Measurements from ENCODE around the gene SLIT3. TPM values are rescaled to one million over a fixed set of nuclear protein-coding genes. Genes with fewer than 3 reads are reported as not detected.

The SLIT3 gene
- total RNA-seq, 4 donors from 2014 or later, result 28.4 to 77.2 (median 63.8) TPM

GRCh38 chr5:169152453-169152852, 148.5 kb downstream of the SLIT3 start:
- Histone ChIP-seq H3K4me1 (peaks cover 14 to 16% of the 10 kb centered on the region in 2 donors), H3K27ac (peak overlapping the region in 1 of 3 donors; percentile 21), H3K36me3 (no peaks in the 10 kb centered on the region), H3K27me3 (no peaks in the 10 kb centered on the region), H3K4me3 (replicated peaks in 1 of 3) (no peak overlapping the region), H3K9me3 (no peaks in the 10 kb centered on the region)
- DNase-seq, result no peak
- 80 to 84% methylated on average over 8 of the region's 8 CpGs for WGBS, 2 donors
- no peak for TF ChIP-seq POLR2A (IDR thresholded peaks at IDR 0.05)
- no peak for TF ChIP-seq CTCF (IDR thresholded peaks at IDR 0.05)
- intact Hi-C loops (cut with DNase I), result no loop called here

- 54 to 65% methylated on average over 6 of the region's 6 CpGs for WGBS, 2 donors
- Histone ChIP-seq H3K4me3 (replicated peaks in 1 of 3) (no peak overlapping the region), H3K27ac (peak overlapping the region in 1 of 3 donors; percentile 12), H3K4me1 (peaks cover 14 to 16% of the 10 kb centered on the region in 2 donors), H3K27me3 (no peaks in the 10 kb centered on the region), H3K9me3 (no peaks in the 10 kb centered on the region), H3K36me3 (no peaks in the 10 kb centered on the region)
- intact Hi-C loops (cut with DNase I), result no loop called here
- TF ChIP-seq CTCF (IDR thresholded peaks at IDR 0.05) (no peak), POLR2A (IDR thresholded peaks at IDR 0.05) (no peak)
- DNase-seq, result no peak
Measured at GRCh38 chr5:169151051-169151805, 149.7 kb downstream of the SLIT3 start.

- intact Hi-C loops (cut with DNase I), result no loop called here
- TF ChIP-seq CTCF (IDR thresholded peaks at IDR 0.05), result no peak
- TF ChIP-seq POLR2A (IDR thresholded peaks at IDR 0.05), result no peak
- H3K27me3 ChIP-seq, result no peaks in the 10 kb centered on the region
- no peaks in the 10 kb centered on the region for H3K9me3 ChIP-seq
- no peaks in the 10 kb centered on the region for H3K36me3 ChIP-seq
- 87 to 92% methylated on average over 3 of the region's 3 CpGs for WGBS, 2 donors
- H3K4me3 ChIP-seq (replicated peaks in 1 of 3), result no peak overlapping the region
- peaks cover 14 to 16% of the 10 kb centered on the region in 2 donors for H3K4me1 ChIP-seq
- no peak overlapping the region for H3K27ac ChIP-seq
- no peak for DNase-seq
Measured at GRCh38 chr5:169150108-169150507, 150.8 kb downstream of the SLIT3 start.

- Histone ChIP-seq H3K27ac (no peak overlapping the region), H3K4me3 (replicated peaks in 1 of 3) (no peak overlapping the region), H3K27me3 (no peaks in the 10 kb centered on the region), H3K4me1 (peaks cover 14 to 16% of the 10 kb centered on the region in 2 donors), H3K9me3 (no peaks in the 10 kb centered on the region), H3K36me3 (no peaks in the 10 kb centered on the region)
- 55 to 75% methylated on average over 4 of the region's 4 CpGs for WGBS, 2 donors
- no peak for DNase-seq
- intact Hi-C loops (cut with DNase I), result no loop called here
- TF ChIP-seq CTCF (IDR thresholded peaks at IDR 0.05) (no peak), POLR2A (IDR thresholded peaks at IDR 0.05) (no peak)
Measured at GRCh38 chr5:169149317-169149716, 151.6 kb downstream of the SLIT3 start.

GRCh38 chr5:169148138-169148740, 152.7 kb downstream of the SLIT3 start:
- peaks cover 7 to 8% of the 10 kb centered on the region in 2 donors for H3K4me1 ChIP-seq
- H3K27ac ChIP-seq, result no peak overlapping the region
- H3K27me3 ChIP-seq, result no peaks in the 10 kb centered on the region
- DNase-seq, result no peak
- no peak overlapping the region for H3K4me3 ChIP-seq (replicated peaks in 1 of 3)
- WGBS, 2 donors, result 76 to 83% methylated on average over 10 of the region's 10 CpGs
- H3K36me3 ChIP-seq, result no peaks in the 10 kb centered on the region
- intact Hi-C loops (cut with DNase I), result no loop called here
- TF ChIP-seq POLR2A (IDR thresholded peaks at IDR 0.05) (no peak), CTCF (IDR thresholded peaks at IDR 0.05) (no peak)
- no peaks in the 10 kb centered on the region for H3K9me3 ChIP-seq
